HG03460 (cell line): Measurements from ENCODE around the gene MRC2.
"Not testable (repeated sequence)": the region's sequence is repeated elsewhere in the genome, so short reads cannot be mapped to it uniquely, and the experiment has no call there.

Source experiments
- ATAC-seq: cut with Tn5 transposase; IDR thresholded peaks from one replicate; pipeline ENCODE4 v1.9.1; 2021; ENCODE audit not compliant: unreplicated experiment

The MRC2 gene

GRCh38 chr17:62627219-62627903, at the start of gene MRC2:
MRC2 (plus strand) TSS chr17:62627670; CDS start chr17:62627803, 133 bp downstream.
- no peak for ATAC-seq

- ATAC-seq: no peak
These were observed 48.5 kb upstream of the MRC2 start for GRCh38 chr17:62578757-62579487.

GRCh38 chr17:62580947-62581346, 46.5 kb upstream of the MRC2 start:
- no peak for ATAC-seq

- ATAC-seq: no peak
These were observed 45.7 kb upstream of the MRC2 start for GRCh38 chr17:62581764-62582163.

GRCh38 chr17:62587554-62587953, 39.9 kb upstream of the MRC2 start:
- no peak for ATAC-seq

- no peak for ATAC-seq
These were observed 39.4 kb upstream of the MRC2 start for GRCh38 chr17:62588109-62588508.

GRCh38 chr17:62591333-62591732, 36.1 kb upstream of the MRC2 start:
- no peak for ATAC-seq

GRCh38 chr17:62591822-62592221, 35.6 kb upstream of the MRC2 start:
- not testable (repeated sequence) for ATAC-seq

GRCh38 chr17:62592341-62593099, 35.0 kb upstream of the MRC2 start:
- ATAC-seq: no peak

GRCh38 chr17:62595484-62595883, 32.0 kb upstream of the MRC2 start:
- no peak for ATAC-seq

GRCh38 chr17:62596662-62597061, 30.8 kb upstream of the MRC2 start:
- no peak for ATAC-seq

GRCh38 chr17:62597150-62597549, 30.3 kb upstream of the MRC2 start:
- no peak for ATAC-seq

GRCh38 chr17:62597920-62598319, 29.6 kb upstream of the MRC2 start:
- no peak for ATAC-seq

- no peak for ATAC-seq
These were observed 27.4 kb upstream of the MRC2 start for GRCh38 chr17:62599964-62600657.

GRCh38 chr17:62600805-62601204, 26.7 kb upstream of the MRC2 start:
- ATAC-seq: no peak

GRCh38 chr17:62601471-62601870, 26.0 kb upstream of the MRC2 start:
- ATAC-seq: no peak

GRCh38 chr17:62603783-62604182, 23.7 kb upstream of the MRC2 start:
- not testable (repeated sequence) for ATAC-seq

GRCh38 chr17:62605588-62605987, 21.9 kb upstream of the MRC2 start:
- ATAC-seq: no peak

- ATAC-seq: peak; percentile 77
These were observed 16.2 kb upstream of the MRC2 start for GRCh38 chr17:62611292-62611691.

- ATAC-seq: no peak
These were observed 15.7 kb upstream of the MRC2 start for GRCh38 chr17:62611728-62612127.

- not testable (repeated sequence) for ATAC-seq
These were observed 15.2 kb upstream of the MRC2 start for GRCh38 chr17:62612289-62612688.
